ENCODE results near the gene INKA1.

The INKA1 gene

DNA sequence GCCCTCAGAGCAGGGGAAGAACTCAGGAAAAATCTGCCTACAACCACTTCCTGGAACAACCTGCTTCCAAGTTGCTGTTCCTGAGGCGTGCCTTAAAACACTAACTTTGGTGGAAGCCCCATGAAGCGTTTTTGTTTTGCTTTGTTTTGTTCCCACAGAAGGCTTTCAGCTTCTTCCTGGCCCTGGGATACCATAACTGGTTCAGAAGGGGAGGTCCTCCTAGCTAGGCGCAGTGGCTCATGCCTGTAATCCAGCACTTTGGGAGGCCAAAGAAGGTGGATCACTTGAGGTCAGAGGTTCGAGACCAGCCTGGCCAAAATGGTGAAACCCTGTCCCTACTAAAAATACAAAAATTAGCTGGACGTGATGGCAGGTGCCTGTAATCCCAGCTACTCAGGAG is 15.5 kb upstream of the INKA1 start:
- no peak overlapping the region for H3K4me3 ChIP-seq (ENCODE audit: low read depth, low read length)
- DNase-seq (ENCODE audit: low read depth): no peak
- TF ChIP-seq, protein P1, sequence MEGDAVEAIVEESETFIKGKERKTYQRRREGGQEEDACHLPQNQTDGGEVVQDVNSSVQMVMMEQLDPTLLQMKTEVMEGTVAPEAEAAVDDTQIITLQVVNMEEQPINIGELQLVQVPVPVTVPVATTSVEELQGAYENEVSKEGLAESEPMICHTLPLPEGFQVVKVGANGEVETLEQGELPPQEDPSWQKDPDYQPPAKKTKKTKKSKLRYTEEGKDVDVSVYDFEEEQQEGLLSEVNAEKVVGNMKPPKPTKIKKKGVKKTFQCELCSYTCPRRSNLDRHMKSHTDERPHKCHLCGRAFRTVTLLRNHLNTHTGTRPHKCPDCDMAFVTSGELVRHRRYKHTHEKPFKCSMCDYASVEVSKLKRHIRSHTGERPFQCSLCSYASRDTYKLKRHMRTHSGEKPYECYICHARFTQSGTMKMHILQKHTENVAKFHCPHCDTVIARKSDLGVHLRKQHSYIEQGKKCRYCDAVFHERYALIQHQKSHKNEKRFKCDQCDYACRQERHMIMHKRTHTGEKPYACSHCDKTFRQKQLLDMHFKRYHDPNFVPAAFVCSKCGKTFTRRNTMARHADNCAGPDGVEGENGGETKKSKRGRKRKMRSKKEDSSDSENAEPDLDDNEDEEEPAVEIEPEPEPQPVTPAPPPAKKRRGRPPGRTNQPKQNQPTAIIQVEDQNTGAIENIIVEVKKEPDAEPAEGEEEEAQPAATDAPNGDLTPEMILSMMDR (IDR thresholded peaks at IDR 0.05; ENCODE audit: low read depth, low read length, missing control alignments): no peak

DNA sequence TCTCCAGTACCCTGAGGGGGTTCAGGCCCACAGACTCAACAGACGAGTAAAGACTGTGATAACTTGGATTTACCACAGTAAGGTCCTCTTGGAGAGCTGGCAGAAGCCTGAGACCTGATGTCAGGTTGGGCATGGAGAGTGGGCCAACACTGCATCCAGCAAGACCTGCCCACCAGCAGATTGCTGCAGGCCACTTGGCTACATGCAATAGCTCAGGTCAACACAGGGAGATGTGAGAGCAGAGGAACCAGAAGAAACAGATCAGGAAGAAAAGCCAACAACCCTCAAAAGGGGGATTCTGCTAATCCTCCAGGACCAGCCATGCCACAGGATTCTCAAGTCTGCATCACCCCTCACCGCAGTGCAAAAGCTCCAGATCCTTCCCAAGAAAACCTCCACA is 15.0 kb upstream of the INKA1 start:
- TF ChIP-seq, protein P1 (IDR thresholded peaks at IDR 0.05; ENCODE audit: low read depth, low read length, missing control alignments): no peak
- H3K4me3 ChIP-seq (ENCODE audit: low read depth, low read length): no peak overlapping the region
- no peak for DNase-seq (ENCODE audit: low read depth)

DNA sequence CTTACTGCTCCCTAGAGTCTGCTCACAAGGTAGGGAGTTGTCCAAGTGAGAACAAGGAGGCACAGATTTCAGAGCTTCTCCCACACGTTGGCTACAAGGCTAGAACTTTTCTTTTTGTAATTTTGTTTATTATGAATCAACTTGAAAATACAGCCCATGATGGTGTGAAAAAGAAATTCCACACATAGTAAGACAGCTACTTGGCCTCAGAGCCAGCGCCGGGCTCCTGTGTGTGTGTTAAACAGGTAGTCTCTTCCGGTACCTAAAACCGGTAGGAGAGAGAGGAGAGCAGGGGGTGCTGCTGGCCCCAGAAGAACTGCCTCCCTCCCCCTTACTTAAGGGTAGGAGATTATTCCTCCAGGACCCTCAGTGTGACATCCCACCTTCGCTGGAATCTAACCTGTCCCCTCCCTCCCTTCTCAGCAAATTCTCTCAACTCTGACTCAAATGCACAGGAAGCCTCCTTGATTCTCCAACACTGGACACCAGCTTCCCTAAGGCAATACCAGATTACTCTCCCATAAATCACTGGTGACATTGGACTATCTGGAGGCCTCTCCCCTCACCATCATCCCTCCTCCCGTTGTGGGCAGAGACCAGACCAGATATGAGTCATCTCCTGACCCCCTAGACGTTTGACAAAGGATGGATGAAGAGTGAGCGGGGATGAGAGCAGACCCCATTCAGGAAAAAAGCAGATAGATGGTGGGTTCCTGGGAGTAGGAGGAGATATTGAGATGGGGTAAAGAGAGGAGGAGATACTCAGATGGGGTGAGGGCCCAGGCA is 12.2 kb upstream of the INKA1 start:
- TF ChIP-seq, protein P1 (IDR thresholded peaks at IDR 0.05; ENCODE audit: low read depth, low read length, missing control alignments): no peak
- DNase-seq (ENCODE audit: low read depth): no peak
- H3K4me3 ChIP-seq (ENCODE audit: low read depth, low read length): no peak overlapping the region

DNA sequence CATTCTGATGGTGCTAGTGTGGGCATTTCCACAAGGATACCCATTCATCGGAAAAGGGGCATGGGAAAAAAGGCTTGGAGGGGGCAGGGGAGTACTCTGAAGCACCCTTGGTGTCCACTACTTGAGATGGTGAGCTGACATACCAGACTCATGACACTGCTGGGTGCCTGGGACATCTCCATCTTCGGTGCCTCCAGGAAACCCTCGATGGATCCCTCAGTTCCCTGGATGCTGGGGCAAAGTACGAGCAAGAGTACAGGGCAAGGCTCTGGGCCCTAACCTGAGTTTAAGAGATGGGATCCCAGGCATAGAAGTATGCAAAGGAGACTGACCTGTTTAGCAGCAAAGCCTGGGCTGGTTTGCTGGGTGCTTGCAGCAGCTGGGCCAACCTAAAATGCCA is 11.5 kb upstream of the INKA1 start:
- no peak overlapping the region for H3K4me3 ChIP-seq (ENCODE audit: low read depth, low read length)
- TF ChIP-seq, protein P1 (IDR thresholded peaks at IDR 0.05; ENCODE audit: low read depth, low read length, missing control alignments): no peak
- DNase-seq (ENCODE audit: low read depth): no peak

DNA sequence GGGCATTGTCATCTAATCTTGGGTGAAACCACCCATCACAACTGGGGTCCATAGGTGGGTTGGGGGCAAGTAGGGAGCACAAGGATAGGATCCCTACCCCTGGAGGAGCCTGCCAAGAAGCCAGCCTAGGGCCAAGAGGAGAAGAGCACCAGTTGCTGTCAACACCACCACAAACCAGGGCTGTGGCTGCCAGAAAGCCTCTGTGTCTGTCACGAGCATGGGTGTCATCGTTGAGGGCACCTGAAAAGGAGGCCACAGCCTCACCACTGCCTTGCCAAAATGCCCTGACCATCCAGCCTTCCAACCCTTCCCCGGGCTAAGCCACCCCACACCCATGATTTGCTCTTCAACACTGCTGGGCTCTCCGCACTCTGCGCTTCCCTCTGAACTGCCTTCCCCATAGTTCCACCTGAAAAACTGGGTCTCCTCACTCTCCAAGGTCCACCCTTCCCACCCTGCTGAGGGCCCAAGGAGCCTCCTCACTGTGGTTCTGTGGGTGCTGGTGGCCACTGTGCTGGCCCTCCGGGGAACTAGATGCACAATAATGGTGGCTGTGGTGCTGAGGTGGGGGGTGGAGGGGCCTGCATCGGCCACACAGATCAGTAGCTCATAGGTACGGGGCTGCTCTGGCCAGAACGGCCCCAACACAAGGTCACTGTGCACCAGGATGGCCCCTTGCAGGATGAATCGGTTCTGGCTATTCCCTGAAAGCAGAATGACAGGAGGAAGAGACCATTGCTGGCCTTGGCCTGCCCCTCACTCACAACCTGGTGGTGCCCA is 10.5 kb upstream of the INKA1 start:
- TF ChIP-seq, protein P1 (IDR thresholded peaks at IDR 0.05; ENCODE audit: low read depth, low read length, missing control alignments): no peak
- H3K4me3 ChIP-seq (ENCODE audit: low read depth, low read length): no peak overlapping the region
- DNase-seq (ENCODE audit: low read depth): no peak

DNA sequence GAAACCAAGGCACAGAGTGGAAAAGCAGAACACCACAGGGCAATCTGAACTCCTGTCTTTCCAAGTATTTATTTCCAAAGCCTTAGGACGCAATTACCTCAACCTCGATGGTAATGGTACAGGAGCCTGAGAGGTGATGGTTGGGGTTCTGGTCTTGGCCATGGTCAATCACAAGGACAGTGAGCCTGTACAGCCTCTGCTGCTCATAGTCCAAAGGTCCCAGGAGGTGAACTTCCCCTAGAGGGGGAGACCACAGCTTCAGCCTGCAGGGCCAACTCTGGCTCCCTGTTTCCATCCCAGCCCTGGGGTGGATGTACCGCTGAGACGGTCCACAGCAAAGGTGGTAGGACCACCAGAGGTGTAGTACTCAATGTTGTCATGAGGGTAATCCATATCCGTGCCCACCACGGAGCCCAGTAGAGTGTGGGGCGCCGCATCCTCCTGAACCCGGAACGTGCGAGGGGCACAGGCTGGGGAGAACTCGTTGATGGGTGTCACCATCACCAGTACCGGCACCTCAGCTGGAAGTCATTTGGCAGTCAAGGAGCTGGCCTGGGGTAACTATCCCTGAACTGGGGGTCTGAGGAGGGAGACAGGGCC is 9.5 kb upstream of the INKA1 start:
- no peak overlapping the region for H3K4me3 ChIP-seq (ENCODE audit: low read depth, low read length)
- TF ChIP-seq, protein P1 (IDR thresholded peaks at IDR 0.05; ENCODE audit: low read depth, low read length, missing control alignments): no peak
- DNase-seq (ENCODE audit: low read depth): no peak

Measured in GM12864 (cell line).